GM10847 (cell line): ENCODE data around the gene MYOZ3.

ENCODE experiments used
- POLR2A ChIP-seq: IDR thresholded peaks from 2 replicates; pipeline ENCODE4 v1.6.1; 2011; ENCODE audit not compliant: insufficient read length; ENCODE audit errors: extremely low read depth

Gene MYOZ3

GRCh38 chr5:150624334-150625163 lies 36.5 kb upstream of the MYOZ3 start:
- no peak for TF ChIP-seq POLR2A

GRCh38 chr5:150625164-150625535 lies 35.9 kb upstream of the MYOZ3 start:
- no peak for TF ChIP-seq POLR2A

- TF ChIP-seq POLR2A, result no peak
These were observed 35.0 kb upstream of the MYOZ3 start for GRCh38 chr5:150625831-150626746.

- TF ChIP-seq POLR2A, result no peak
These were observed 34.2 kb upstream of the MYOZ3 start for GRCh38 chr5:150626853-150627276.

- TF ChIP-seq POLR2A, result no peak
These were observed 33.1 kb upstream of the MYOZ3 start for GRCh38 chr5:150627731-150628545.

GRCh38 chr5:150628936-150629485 lies 32.0 kb upstream of the MYOZ3 start:
- TF ChIP-seq POLR2A, result no peak

- TF ChIP-seq POLR2A, result no peak
These were observed 31.0 kb upstream of the MYOZ3 start for GRCh38 chr5:150630016-150630415.

DNA sequence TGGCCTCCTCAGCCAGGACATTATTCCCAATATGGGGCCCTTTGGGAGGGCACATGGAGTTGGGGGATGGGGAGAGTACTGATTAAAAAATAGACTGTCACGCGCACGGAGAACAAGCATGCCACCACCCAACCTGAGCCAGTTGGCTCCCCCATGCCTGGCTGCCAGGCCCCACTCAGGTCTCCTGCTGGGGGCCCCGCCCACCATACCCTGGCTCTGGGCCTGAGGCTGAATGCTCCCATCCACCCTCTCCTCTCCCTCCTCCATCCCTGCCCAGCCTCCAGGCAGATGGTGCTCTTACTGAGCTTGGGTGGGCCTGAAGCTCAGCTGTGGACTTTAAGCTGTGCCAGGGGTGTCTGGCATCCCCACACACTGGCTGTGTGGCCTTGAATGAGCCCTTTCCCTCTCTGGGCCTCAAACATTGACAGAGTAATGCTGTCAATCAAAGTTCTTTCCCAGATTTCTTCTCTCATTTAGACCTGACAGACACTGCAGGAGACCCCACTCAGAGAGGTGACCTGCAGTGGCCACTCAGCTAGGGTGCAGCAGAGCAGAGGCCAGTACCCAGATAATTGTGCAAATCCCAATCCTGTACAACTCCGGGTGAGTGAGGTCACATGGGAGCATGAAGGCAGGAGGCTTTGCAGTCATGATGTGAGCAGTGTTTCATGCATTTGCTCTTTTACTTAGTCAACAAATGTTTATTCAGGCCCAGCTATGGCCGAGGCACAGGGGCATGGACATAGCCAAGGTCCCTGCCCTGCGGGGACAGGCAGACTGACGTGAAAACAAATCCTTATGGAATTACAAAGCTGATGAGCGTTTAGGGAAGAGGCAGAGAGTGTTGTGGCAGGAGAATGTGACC lies 30.4 kb upstream of the MYOZ3 start:
- TF ChIP-seq POLR2A, result no peak

DNA sequence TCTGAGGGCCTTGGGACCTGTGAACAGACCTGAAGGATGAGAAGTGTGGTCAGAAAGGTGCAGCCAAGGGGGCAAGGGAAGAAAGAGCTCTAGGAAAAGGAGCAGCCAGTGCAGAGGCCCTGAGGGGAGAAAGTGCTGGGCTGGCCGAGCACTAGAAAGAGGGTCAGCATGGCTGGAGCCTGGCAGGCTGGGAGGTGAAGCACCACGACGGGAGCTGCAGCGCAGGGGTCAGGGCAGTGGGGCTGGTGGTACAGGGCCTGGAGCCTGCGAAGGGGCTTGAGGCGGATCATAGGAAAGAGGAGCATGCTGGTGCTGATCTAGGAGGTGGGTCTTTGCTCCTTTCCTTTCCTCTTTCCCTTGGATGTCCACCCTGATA lies 29.7 kb upstream of the MYOZ3 start:
- TF ChIP-seq POLR2A, result no peak

GRCh38 chr5:150632305-150633160 lies 28.5 kb upstream of the MYOZ3 start:
- TF ChIP-seq POLR2A, result no peak

- TF ChIP-seq POLR2A, result no peak
These were observed 27.6 kb upstream of the MYOZ3 start for GRCh38 chr5:150633429-150633828.

DNA sequence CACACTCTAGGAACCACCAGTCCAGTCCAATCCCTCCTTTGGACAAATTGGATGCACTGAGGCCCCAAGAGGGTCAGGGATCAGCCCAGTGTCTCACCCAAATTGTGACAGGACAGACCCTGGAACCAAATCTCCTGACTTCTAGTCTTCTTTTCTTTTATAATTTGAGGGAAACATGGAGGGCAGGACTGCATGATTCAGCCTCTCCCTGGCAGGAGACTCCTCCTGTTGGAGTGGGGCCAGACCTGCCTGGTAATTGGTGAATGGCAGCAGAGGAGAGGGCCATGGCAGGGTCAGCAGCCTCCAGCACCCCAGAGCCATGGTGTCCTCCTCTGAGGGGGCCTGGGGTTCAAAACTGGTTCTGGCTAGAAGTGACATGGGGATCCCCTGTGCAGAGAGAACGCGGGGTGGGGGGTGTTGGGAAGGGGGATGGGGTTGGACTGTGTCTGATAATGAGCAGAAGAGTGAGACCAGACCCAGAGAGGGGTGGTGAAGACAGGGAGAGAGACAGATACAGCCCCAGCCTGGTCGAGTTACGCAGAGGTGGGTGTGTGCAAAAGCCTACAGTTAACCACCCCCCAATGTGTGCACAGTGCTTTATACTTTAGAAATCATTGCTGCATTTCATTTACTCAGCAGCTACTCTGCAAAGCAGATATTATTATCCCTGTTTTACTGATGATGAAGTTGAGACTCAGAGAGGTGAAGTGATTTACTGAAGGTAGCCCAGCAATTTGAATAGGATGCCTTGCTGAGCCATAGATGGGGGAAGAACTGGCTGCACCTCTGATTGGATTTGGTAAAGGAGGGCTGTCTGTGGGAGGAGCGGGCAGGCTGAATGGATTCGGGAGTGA lies 24.4 kb upstream of the MYOZ3 start:
- TF ChIP-seq POLR2A, result no peak
